H1 (cell line): ENCODE measurements around the gene CCDC15. TPM values are rescaled to one million over a fixed set of nuclear protein-coding genes. Genes with fewer than 3 reads are reported as not detected.

Source experiments
- CTBP2 ChIP-seq: IDR thresholded peaks from 2 replicates; pipeline ENCODE4 v1.7.0; 2011; ENCODE audit warnings: borderline replicate concordance, mild to moderate bottlenecking, moderate library complexity, mixed read lengths, low read length; ENCODE audit not compliant: insufficient read depth, insufficient read length
- FOSL1 ChIP-seq: IDR thresholded peaks from 2 replicates; pipeline ENCODE4 v1.6.1; 2011; ENCODE audit warnings: mild to moderate bottlenecking, low read depth, low read length, moderate library complexity; ENCODE audit not compliant: insufficient read depth
- GABPA ChIP-seq: IDR thresholded peaks from 2 replicates; pipeline ENCODE4 v1.6.1; 2011; ENCODE audit warnings: mild to moderate bottlenecking, low read length, moderate library complexity, borderline replicate concordance; ENCODE audit not compliant: insufficient read depth
- KDM1A ChIP-seq: fragments of 200-600, 300-600 bp; sonication (generic); IDR thresholded peaks from 2 replicates; pipeline ENCODE4 v1.7.1; 2016; ENCODE audit warnings: mild to moderate bottlenecking, low read length, borderline replicate concordance
- ZNF274 ChIP-seq: IDR thresholded peaks from 2 replicates; pipeline ENCODE4 v1.7.0; 2012; ENCODE audit warnings: low read length, borderline replicate concordance; ENCODE audit errors: extremely low read depth
- polyA plus RNA-seq, 7 experiments: library from polyadenylated mRNA; depleted of rRNA in 3 of 7; stranded (reverse) in 5 of 7; unstranded in 2 of 7; fragments of >200 nt in 5 of 7; fragments of 200-250 nt in 2 of 7; gene quantifications; 1 replicate in 5 of 7; 2 replicates in 1 of 7; 4 replicates in 1 of 7; pipeline versions ENCODE4 v1.2.1 to v1.2.3, GENCODE V29; 2011 to 2013; ENCODE audit warnings: missing spikeins in 2 of 7, mixed read lengths in 2 of 7
- total RNA-seq: library from RNA; stranded (reverse); fragmentation: NEBNext Ultra II Directional; extraction: Animal tissue kit (Norgen Biotek cat#: 25700); gene quantifications from 2 replicates; pipeline ENCODE4 v1.2.1, GENCODE V29; 2021

CCDC15 gene
- total and polyA plus RNA-seq, 2 of the 8 experiments (the other 6 are each of a cell fraction or from before 2014, with no cell fraction given), result 1.5 to 3.1 TPM

- TF ChIP-seq ZNF274, result no peak
- no peak for TF ChIP-seq GABPA
- TF ChIP-seq FOSL1, result no peak
- TF ChIP-seq CTBP2, result no peak
- TF ChIP-seq KDM1A, result no peak
Observed at GRCh38 chr11:125072218-125072960, 118.4 kb downstream of the CCDC15 start (continued).
